ENCODE measurements around the gene UBN2.
"Not testable (repeated sequence)": the region's sequence is repeated elsewhere in the genome, so short reads cannot be mapped to it uniquely, and the experiment has no call there.

Gene UBN2

GRCh38 chr7:139299296-139299695 is 68.3 kb downstream of the UBN2 start:
- no peak for DNase-seq (ENCODE audit: low spot score)

DNA sequence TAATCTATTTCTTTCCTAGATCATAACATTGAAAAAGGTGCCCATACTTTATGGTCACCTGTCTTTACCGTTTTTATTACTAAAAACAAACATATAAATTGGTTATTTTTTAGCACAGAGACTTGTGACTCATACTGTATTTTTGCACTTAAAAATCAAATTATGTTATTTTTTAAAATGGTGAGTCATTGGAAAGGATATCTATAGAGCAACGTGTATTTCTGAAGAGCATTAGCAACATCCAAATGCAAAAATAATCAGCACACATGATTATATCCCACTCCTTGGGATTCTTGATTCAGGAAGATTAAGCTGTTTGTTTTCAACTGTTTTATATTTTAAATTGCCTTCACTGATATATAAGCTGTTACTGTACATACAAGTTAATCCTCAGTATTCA is 69.4 kb downstream of the UBN2 start:
- DNase-seq (ENCODE audit: low spot score), result no peak

DNA sequence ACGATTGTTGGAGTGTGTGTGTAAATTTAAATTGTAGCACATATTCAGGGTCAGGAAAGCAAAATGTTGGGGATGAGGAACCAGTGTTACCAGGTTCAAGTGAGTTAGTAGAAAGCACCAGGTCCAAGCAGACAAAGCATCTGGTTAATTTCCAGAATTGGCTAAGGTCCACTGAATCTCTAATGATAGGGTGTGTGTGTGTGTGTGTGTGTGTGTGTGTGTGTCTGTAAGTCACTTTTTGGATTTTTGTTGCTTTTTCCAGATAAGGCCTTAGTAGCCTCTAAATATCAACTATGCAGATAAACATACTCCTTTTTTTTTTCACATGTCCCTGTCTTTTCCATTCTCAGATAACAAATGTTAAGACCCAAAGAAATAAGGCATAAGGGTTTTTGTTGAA is 73.5 kb downstream of the UBN2 start:
- no peak for DNase-seq (ENCODE audit: low spot score)

DNA sequence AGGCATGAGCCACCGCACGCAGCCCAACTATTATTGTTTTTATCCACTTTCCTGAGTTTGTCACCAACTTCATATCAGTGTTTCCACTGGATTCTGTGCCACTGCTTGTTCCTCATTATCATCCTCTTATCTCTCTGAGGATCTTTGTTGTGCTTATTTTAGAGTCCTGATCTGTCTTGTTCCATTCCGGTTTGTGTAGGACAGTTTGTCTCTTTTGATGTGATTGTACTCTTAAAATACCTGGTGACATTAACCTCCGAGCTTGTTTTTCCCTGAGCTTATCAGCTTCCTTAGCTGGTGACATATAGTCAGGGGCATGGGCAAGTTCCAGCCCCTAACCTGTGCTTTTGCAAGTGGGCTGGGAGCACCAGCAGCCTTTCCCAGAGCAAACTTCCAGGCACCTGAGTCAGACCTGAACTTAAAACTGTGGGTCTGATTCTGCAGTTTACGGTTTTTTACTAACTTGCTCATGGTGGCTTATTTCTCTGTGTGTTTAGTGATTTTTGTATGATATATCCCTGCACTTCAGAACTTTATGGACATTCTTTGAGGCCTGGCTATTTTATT is 87.0 kb downstream of the UBN2 start:
- no peak for DNase-seq (ENCODE audit: low spot score)

- no peak for DNase-seq (ENCODE audit: low spot score)
Measured at GRCh38 chr7:139321071-139321745, 90.2 kb downstream of the UBN2 start.

GRCh38 chr7:139324709-139325108 is 93.7 kb downstream of the UBN2 start:
- not testable (repeated sequence) for DNase-seq (ENCODE audit: low spot score)

GRCh38 chr7:139328375-139328774 is 97.3 kb downstream of the UBN2 start:
- DNase-seq (ENCODE audit: low spot score), result no peak

DNA sequence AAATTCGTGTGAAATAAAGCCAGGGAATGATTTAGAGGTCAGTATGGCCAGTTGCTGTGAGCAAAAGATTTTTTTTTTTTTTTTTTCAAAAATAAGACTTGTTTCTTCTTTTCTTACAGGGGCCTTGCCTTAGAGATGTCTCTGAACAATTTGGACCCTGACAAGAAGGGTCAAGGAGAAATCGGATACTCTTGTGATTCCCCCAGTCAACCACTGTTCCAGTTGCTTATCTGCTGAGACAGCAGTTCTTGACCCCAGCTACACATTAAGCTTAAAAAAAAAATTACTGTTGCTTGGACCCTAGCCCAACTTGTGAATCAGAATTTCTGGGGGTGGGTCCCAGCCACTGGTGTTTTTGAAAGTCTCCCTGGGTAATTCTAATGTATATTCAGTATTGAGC is 98.1 kb downstream of the UBN2 start:
- no peak for DNase-seq (ENCODE audit: low spot score)

DNA sequence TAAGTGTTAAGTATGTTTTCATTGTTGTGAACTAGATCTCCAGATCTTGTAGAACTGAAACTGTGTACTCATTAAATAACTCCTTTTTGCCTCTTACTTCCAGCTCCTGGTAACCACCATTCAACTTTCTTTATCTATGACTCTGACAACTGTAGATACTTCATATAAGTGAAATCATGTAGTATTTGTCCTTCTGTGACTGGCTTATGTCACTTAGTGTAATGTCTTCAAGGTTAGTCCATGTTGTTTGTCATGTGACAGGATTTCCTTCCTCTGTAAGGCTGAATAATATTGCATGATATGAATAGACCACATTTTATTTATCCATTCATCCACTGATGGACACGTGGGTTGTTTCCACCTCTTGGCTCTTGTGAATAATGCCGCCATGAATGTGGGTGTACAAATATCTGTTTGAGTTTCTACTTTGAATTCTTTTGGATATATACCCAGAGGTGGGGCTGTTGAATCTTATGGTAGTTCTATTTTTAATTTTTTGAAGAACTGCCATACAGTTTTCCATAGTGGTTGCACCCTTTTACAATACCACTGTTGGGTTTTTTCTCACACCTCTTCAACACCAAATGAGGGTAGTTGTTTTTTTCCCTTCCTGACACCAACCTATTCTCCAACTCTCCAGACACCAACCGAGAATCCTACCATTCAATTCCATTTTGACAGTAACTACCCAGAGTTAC is 99.4 kb downstream of the UBN2 start:
- DNase-seq (ENCODE audit: low spot score), result no peak

DNA sequence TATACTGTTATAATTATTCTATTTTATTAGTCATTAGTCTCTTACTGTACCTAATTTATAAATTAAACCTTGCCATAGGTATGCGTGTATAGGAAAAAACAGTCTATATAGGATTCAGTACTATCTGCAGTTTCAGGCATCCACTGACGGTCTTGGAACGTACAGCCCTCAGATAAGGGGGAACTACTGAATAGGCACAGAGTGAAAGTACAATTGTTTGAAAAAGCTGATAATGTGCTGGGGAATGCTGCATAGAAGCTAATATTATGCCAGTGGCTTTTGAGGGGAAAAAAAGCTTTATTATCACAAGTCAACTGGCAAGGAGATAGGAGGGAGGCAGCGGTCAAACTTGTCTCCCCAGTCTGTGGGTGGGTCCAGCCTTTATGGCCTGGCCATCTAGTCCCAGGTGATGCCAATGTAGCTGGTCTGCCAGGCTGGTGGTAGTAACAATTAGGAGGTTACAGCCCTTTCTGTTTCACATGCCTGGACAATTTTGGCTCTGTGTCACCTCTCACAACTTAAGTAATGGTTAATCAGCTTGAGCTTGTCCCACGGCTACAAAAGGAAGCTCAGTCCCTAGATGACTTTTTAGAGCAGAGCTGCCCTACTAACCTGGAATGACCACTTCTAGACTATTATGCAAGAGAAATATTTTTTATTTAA is 101.8 kb downstream of the UBN2 start:
- DNase-seq (ENCODE audit: low spot score), result no peak

- not testable (repeated sequence) for DNase-seq (ENCODE audit: low spot score)
Measured at GRCh38 chr7:139333443-139333842, 102.4 kb downstream of the UBN2 start.

DNA sequence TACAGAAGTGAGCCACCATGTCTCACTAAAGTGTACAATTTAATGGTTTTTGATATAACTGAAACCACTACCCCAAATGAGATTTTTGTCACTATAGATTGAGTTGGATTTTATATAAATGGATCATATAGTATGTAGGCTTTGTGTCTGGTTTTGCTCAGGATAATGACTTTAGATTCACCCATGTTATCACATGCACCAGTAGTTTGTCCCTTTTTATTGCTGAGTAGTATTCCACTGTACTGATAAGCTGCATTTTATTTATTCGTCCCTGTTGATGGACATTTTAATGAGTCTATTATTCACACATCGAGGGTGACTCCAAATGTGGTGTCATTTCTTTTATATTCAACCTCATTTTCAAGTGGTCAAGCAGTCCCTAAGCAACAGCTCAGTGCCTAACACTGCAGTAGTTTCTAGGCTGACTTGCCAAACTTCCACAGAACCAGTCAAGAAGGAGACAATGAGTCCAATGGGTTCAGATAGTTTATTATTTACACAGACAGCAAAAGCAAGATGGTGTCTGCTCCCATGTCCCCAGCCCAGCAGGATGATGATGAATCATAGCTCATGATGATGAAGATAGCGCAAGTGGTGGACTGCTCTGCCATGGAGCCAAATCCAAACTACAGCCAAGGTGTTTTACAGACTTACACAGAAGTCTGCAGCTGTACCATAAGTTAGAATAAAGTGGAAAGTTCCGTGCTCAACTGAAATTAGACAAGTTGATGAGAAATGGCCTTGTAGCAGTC is 103.5 kb downstream of the UBN2 start:
- no peak for DNase-seq (ENCODE audit: low spot score)

DNA sequence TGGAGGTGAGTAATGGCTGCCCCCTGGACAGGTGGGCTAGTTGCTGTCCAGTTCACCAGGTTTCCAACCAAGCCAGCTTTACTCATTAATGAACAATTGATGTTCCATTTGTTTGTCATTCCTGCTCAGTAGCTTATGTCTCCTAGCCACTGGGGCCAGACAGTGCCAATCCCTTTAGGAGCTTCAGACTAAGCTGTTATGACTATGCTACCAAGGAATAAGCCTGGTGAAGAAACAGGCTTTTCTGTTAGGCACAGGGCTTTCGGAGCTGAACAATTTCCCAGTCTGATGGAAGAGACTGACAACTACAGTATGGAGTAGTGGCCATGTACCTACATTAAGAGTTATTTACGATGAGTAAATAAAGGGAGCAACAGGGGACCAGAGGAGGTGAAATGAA is 108.0 kb downstream of the UBN2 start:
- no peak for DNase-seq (ENCODE audit: low spot score)

DNA sequence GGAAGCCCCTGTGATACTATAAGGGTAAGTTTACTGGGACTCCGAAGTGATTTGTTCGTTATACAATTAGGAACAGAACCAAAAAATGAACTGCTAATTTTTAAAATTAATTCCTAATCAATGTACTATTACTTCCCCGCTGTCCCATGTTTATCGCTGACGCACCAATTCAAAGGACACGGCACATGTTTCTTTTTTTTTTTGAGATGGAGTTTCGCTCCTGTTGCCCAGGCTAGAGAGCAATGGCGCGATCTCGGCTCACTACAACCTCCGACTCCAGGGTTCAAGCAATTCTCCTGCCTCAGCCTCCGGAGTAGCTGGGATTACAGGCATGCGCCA is 108.6 kb downstream of the UBN2 start:
- no peak for DNase-seq (ENCODE audit: low spot score)

GRCh38 chr7:139340037-139340807 is 109.2 kb downstream of the UBN2 start:
- DNase-seq (ENCODE audit: low spot score), result peak; percentile 100

DNA sequence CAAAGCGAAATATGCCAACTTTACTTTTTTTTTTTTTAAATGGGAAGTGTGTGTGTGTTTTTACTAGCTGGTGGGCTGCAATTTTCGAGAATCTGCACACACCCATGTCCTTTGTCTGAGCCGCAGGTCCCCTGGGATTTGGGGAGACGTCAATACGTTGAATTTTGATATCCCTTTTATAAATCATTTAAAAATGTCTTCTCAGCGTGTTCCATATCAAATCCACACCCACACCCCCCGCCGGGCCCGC is 109.7 kb downstream of the UBN2 start:
- DNase-seq (ENCODE audit: low spot score), result no peak

- DNase-seq (ENCODE audit: low spot score), result peak; percentile 95
Measured at GRCh38 chr7:139341058-139341775, 110.2 kb downstream of the UBN2 start, which contains the start of gene FMC1. TSS of gene FMC1 (plus strand) at chr7:139341337. CDS start at chr7:139341385, 48 bp downstream.

GRCh38 chr7:139341776-139342226 is 110.8 kb downstream of the UBN2 start:
- DNase-seq (ENCODE audit: low spot score), result no peak

DNA sequence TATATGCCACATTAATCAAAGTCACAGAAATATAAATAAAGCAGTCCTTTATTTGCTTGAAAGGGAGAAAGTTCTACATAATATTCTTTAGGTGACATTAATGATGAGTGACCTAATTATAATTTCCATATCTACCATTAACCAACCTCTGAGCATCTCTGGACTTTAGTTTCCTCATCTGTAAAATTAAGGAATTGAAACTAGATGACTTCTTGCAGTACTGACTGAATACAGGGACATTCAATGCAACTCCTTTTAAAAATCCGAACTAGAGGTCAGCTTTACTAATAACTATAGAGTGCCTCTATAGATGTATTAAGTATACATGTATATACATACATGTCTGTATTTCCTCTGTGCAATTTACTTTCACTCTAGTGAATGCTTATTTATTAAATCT is 114.0 kb downstream of the UBN2 start:
- DNase-seq (ENCODE audit: low spot score), result no peak

DNA sequence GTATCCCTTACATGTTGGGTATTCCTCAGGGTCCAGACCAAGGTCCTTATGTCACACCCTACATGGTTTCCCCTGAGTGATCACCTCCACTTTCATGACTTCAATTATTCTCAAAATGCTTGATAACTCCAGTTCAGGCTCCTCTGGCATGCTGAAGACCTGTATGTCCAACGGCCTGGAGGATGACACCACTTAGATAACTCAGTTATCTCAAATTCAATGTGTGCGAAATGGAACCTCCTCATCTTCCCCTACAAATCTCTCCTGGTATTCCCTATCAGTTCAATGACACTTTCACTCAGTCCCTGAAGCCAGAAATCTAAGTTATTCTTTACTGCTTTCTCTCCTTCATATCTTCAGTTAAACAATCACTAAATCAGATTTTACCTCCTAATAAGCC is 120.0 kb downstream of the UBN2 start:
- DNase-seq (ENCODE audit: low spot score), result no peak

- no peak for DNase-seq (ENCODE audit: low spot score)
Measured at GRCh38 chr7:139354729-139355128, 123.7 kb downstream of the UBN2 start.
